Measurements from ENCODE around the gene IGF2.

DNA sequence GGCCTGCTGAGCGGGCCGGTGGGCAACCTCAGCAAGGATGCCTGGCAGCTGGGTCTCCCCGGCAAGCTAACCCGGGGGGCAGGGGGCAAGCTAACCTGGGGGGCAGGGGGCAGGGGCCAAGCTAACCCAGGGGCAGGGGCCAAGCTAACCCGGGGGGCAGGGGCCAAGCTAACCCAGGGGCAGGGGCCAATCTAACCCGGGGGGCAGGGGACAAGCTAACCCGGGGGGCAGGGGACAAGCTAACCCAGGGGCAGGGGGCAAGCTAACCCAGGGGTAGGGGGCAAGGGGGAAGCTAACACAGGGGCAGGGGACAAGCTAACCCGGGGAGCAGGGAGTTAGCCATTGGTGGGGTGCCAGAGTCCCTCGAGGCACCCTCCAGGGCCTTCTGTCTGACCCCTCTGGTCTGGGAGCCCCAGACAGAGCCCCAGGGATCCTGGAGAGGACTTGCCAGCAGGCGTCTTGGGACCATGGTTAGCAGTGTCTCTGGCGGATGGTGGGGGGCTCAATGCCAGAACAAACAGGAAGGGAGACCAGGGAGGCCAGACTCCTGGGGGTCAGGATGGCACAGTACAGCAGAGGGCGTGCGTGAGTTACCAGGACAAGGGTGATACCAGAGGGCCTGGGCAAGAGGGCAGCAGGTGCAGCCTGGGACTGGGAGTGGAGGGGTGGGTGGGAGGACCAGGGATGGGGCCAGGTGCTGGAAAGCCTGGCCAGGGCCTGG is 16.1 kb downstream of the IGF2 start:
- no peak for TF ChIP-seq RARB (CRISPR knock-in tag; IDR thresholded peaks at IDR 0.05)
- TF ChIP-seq, protein P1, sequence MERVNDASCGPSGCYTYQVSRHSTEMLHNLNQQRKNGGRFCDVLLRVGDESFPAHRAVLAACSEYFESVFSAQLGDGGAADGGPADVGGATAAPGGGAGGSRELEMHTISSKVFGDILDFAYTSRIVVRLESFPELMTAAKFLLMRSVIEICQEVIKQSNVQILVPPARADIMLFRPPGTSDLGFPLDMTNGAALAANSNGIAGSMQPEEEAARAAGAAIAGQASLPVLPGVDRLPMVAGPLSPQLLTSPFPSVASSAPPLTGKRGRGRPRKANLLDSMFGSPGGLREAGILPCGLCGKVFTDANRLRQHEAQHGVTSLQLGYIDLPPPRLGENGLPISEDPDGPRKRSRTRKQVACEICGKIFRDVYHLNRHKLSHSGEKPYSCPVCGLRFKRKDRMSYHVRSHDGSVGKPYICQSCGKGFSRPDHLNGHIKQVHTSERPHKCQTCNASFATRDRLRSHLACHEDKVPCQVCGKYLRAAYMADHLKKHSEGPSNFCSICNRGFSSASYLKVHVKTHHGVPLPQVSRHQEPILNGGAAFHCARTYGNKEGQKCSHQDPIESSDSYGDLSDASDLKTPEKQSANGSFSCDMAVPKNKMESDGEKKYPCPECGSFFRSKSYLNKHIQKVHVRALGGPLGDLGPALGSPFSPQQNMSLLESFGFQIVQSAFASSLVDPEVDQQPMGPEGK (CRISPR knock-in tag; IDR thresholded peaks at IDR 0.05; ENCODE audit: borderline replicate concordance), result no peak
